DMS114 treated with DMSO at 0.1 percent for 48 hours (cell line): ENCODE measurements around the gene CIAO1.
"Not testable (repeated sequence)": the region's sequence is repeated elsewhere in the genome, so short reads cannot be mapped to it uniquely, and the experiment has no call there.

Experiments used
- DNase-seq: peaks from one replicate; lab custom pipeline; 2025; ENCODE audit not compliant: unreplicated experiment; lab: John Stamatoyannopoulos, UW

CIAO1 gene

DNA sequence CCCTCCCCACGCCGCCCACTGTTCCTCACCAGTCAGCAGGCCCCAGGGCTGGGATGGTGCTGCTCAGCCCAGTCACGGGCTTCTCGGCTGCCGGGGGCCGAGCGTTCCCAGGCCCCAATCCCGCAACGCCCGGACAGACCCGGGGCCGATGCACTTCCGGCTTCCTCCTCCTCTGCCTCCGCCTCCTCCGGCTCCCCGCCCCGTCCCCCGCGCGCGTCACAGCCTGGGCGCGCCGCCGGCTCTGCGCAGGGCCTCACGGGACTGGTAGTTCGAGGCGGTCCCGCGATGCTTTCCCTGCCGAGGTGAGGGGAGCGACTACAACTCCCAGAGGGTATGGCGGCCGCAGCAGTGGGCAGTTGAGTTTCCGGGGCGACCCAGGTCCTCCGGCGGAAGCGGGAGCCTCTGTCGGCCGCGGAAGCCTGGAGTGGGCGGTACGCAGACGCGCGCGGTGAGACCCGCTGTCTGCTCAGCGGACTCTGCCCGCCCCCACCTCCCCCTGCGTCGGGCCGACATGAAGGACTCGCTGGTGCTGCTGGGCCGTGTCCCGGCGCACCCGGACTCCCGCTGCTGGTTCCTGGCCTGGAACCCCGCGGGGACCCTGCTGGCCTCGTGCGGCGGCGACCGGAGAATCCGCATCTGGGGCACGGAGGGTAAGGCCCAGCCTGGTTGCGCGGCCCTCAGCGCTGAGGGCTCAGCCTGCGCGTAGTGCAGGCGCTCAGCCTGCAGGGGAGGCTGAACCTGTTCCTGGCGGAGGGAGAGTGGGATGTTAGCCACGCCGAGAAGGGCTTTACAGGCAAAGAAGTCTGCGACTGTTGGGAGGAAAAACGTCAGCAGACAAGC is at the start of gene CIAO1, which contains the start of gene TMEM127:
TSS of gene CIAO1 (plus strand) at position 386 of the 840 bp plus-strand sequence. CDS start at position 512, 126 bp downstream.
TSS of gene TMEM127 (minus strand) at position 158 of the 840 bp plus-strand sequence. CDS start 616 bp downstream, outside the sequence.
- peak; percentile 96 for DNase-seq

DNA sequence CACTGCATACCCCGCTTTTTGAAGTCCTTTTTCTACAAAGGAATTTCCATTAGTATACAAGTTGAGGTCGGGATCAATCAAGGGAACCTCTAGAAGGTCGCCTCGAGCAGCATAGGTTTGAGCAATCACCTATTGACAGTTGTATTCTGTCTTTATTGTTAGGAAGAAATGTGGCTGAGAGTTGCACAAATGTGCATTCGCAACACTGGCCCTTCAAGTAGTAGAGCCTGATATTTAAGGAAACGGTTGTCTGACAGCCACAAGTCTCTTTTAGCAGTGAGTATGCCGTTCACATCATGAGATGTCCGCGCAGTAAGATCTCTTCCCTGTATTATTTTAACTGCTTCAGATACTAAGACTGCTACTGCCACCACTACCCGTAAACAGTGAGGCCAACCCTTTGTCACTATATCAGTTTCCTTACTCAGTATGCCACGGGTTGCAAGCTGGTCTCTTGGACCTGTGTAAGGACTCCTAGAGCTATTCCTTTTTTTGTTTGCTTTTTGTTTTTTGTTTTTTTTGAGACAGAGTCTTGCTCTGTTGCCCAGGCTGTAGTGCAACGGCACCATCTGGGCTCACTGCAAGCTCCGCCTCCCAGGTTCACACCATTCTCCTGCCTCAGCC is 47.4 kb upstream of the CIAO1 start:
- DNase-seq, result no peak

DNA sequence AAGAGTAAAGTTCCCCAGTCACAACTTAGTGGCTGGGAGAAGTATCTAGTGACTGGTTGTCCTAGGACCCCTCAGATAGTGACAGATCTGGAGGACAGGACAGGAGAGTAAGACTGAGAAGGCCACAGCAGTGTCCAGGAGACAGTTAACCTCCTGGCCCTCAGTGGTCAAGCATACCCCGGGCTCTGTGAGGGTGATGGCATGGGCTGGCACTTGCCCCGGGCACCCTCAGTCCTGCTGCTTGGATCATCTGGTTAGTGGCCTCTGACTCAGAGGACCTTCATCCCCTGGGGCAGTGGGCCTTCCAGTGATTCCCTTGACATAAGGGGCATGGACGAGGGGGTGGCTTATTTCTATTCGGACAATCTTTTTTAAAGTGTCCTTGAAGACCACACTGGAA is 46.1 kb upstream of the CIAO1 start:
- DNase-seq, result not testable (repeated sequence)

DNA sequence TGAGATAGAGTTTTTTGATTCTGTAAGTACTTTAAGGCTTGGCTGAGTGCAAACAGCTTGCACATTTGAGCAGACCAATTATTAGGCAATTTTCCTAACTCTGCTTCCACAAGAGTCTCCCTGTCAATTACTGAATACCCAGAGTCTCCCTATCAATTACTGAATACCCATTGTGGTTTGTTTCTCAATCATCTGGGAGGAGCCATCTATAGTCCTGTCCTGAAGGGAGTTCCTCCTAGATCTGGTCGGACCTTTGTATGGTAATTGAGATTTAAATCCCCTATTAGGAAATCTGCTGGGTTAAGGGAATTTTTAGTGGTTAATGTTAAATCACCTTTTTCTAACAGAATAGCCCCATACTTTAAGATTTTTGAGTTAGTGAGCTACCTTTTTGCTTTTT is 44.9 kb upstream of the CIAO1 start:
- not testable (repeated sequence) for DNase-seq

DNA sequence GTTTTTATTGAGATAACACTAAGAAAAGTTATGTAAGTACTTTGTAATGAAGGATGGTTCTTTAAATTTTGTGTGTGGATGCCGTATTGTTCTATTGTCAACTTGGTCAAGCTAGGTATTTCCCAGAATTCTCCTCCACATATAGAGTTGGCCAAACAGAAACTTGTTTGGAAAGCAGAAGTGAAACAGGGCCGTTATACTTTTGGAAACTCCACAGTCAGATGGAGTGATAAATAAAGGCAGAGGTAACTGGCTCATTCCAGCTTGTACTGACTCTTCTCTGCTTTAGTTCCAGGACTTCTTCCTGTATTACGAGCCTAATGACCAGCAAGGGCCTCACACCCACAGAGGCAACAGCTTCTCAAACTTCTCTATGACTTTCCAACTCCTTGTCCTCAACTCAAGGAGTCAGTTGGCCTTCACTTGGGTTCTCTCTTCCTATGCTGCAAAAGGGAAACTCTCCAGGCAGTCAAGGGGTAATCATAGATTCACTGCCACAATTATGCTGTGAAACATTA is 41.0 kb upstream of the CIAO1 start:
- DNase-seq, result no peak

DNA sequence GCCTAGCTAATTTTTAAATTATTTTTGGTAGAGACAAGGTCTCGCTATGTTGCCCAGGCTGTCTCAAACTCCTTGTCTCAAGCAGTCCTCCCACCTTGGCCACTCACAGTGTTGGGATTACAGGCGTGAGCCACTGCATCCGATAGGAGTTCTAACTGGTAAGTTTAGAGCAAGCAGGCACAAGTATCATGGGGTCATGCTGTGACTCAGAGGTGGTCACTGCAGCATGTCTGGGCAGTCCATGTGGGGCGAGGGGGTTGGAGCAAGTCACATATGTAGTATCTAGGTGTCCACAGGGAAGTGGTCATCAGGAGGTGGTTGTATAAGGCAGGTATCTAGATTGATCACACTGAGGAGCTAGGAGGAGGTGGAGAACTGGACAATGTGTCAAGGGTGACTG is 34.7 kb upstream of the CIAO1 start:
- DNase-seq, result no peak

DNA sequence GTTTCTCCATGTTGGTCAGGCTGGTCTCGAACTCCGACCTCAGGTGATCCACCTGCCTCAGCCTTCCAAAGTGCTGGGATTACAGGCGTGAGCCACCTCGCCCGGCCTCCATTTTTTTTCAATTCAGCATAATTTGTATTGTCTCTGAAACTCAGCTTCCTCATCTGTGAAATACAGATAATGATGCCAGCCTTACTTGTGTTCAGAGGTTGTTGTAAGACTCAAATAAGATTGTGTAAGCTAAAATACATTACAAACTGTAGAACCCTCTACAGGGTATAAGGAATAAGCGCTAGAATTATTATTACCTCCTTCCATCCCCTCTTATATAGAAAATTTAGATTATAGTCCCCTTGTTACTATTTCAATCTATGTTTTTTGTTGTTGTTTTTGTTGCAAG is 32.6 kb upstream of the CIAO1 start:
- DNase-seq, result no peak

DNA sequence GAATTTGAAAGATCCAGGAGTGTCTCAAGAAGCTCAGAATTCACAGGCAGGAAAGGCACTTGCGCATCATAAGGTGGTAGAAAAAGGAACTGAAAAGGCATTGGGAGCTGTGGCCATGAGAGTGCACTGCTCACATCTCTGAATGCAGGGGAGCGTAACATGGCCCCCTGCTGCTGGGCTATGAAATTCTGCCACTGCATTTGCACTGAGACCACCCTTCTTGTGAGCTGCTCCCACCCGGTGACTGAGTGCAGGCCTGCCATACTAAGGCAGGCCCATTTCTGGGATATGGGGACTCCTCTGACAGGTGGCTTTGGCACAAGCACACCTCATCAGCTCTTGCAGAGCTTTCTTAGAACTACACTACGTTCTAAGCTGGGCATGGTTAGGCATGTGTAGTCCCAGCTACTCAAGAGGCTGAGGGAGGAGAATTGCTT is 32.1 kb upstream of the CIAO1 start:
- DNase-seq, result no peak

DNA sequence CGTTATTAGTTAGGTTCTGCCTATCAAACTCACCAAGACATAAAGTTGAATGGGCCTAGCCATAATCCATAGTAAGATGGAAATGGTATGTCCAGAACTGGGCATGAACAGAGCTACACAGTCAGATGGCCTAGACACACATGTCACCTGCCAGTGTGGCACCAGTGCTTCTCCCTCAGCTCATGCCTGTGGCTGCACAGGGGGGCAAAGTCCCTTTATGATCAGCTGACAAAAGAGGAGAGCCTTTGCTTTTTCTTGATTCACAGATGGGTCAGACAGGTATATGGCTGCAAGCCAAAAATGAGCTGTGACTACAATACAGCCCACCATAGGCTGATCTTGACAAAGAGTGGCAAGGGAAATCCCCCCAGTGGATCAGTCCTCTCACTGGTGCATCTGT is 29.1 kb upstream of the CIAO1 start:
- DNase-seq, result no peak

DNA sequence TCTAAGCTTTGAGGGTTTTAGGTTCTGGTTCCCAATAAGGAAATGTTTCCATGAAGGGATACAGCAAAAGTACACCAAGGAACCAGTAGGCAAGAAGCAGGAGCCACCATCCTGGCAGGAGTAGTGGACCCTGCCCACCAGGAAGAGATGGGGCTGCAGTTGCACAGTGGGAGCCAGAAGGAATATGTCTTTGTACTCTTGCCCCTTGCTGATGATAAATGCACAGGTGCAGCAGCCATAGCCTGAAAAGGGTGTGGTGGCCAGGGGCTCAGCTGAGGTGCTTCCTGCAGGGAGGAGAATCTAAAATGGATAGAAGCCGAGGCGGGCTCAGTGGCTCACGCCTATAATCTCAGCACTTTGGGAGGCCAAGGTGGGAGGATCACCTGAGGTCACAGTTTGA is 27.8 kb upstream of the CIAO1 start:
- DNase-seq, result no peak

DNA sequence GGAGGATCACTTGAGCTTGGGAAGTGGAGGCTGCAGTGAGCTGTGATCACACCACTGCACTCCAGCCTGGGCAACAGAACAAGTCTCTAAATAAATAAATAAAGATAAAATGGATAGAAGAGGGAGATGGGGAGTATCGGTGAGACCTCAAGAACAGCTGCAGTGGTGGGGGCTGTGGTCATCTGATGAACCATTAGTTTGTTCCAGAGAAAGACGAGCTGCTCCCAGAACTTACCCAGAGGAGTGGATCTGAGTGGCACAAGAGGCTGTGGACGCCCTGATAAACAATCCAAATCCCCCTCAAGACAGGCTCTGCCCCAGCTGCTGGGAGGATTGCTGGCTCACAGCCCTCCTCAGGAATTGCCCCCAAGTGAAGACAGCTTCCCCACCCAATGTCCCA is 26.9 kb upstream of the CIAO1 start:
- DNase-seq, result no peak

DNA sequence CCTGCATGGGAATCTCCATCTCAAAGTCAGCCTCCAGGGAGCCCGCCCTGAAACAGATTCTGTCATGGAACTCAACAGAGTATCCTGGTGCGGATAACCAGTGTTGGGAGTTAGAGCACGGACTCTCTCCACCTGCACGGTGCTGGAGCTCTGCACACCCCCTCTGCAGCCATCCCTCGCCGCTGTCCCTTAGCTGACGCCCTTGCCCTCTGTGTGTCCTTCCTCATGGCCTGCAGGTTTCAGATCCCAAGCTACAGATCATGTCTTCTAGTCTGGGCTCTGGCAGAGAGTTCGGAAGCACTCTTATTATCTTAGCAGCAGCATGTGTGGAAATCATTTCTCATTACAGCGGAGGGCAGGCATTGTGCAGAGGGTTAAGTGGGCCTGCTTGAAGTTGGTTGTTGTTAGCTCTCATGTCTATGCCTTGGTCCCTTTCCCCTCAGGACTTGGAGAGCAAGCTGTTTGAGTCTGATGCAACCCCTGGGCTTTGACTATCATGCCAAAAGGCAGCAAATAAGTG is 26.2 kb upstream of the CIAO1 start:
- DNase-seq, result no peak

DNA sequence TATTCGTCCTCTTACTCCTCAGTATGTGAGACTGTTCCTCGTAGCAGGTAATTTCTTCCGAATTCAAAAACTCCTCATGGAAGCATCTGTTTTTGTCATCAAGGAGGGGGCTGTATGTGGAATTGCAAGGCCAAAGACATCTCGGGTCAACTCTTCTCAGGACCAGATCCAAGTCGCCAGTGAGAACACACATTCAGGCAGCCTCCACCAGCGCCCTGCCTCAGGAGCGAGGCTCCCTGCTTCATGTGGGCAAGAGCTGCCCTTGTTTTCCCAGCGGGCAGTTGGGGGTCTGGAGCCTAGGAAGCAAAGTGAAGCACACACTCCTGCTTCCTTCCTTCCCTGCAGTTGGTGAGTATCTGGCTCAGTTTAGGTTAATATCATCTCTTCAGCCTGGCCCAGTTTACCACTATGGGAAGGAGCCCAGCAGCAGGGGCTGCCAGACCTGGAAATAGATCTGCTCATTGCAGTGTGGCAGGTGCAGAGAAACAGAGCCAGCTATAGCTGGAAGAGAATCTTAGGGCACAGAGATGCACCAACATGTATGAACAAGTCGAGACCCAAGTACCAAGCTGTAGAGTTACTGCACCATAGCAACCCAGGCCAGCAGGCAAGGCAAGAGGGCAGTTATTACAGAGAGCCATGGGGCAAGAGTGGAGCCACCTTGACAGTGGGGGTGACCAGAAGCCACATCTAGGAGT is 25.5 kb upstream of the CIAO1 start:
- DNase-seq, result no peak

DNA sequence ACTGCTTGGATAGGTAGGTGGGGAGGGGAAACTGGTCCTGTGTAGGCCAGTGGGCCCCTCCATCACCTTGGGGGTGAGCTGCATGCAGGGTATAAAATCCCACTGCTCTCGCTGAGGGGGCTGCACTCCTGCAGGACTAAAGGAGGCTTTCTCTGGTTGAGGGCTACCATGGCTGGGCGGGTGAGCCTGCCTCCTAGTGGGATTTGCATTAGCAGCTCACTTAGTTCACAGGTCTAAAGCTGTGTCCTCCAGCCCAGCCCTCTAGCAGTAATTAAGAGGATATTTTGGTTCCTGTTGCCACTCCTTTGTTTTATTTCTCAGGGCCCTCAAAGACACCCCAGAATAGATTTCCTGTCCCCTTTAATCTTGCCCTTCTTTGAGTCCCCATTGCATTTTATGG is 24.8 kb upstream of the CIAO1 start:
- DNase-seq, result no peak

DNA sequence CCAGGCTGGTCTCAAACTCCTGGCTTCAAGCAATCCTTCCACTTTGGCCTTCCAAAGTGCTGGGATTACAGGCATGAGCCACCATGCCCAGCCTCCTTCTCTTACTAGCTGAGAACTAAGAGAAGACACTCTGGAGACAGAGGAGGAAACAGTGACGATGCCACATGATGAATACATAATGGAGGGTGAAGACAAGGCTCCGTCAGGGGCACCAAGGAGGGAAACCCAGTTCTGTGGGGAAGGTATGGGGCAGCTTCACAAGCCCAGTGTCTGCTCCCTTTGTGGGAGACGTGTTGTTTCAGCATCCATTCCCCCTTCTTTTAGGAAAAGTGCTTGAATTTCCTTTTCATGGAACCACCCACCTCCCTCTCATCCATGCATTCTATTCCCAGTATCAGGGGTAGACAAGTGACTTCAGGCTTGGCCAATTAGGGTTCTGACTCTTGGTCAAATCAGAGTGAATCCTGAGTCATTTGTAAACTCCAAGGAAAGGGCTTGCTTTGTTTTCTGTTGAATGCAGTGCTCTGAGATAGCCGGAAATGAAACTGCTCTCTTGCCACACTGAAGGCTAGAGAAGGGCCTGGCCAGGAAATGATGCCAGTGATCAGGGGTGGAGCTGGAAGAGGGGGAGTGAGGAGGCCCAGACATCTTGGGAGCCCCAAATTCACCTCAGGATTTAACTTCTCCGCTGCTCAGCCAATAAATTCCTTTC is 24.0 kb upstream of the CIAO1 start:
- no peak for DNase-seq

DNA sequence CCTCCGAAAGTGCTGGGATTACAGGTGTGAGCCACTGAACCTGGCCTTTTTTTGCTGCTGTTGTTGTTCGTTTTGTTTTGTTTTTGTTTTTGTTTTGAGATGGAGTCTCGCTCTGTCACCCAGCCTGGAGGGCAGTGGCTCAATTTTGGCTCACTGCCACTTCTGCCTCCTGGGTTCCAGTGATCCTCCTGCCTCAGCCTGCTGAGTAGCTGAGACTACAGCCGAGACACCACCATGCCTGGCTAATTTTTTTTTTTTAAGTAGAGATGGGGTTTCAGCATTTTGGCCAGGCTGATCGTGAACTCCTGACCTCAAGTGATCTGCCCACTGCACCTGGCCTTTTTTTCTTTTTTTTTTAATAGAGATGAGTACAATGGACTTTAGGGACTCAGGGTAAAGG is 22.2 kb upstream of the CIAO1 start:
- DNase-seq, result no peak

DNA sequence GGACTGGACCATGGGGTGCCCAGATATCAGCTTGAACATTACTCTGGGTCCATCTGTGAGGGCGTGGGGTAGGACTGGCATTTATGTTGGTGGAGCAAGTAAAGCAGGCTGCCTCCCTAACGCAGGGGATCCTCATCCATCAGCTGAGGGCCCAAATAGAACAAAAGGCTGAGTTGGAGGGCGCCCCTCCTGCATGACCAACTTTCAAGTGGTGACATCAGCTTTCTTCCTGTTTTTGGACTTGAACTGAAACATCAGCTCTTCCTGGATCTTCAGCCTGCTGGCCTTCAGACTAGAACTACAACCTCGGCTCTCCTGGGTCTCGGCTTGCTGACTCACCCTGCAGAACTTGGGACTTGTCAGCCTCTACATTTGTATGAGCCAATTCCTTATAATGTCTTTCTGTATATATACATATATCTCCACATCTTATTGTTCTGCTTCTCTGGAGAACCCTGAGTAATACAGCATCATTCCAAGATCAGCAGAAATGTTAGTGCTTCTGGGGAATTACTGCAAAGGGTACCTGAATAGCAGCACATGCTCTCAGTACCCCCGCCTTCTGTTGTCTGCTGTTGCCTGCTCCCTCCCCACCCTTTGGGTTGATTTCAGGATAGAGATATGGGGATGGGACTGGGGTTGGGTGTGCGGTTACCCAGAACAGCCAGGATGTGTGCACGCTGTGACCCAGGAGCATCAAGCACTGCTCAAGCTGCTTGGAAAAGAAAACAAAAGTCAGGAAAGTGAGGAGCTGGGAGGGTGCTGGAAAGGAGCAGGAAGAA is 20.2 kb upstream of the CIAO1 start:
- no peak for DNase-seq

DNA sequence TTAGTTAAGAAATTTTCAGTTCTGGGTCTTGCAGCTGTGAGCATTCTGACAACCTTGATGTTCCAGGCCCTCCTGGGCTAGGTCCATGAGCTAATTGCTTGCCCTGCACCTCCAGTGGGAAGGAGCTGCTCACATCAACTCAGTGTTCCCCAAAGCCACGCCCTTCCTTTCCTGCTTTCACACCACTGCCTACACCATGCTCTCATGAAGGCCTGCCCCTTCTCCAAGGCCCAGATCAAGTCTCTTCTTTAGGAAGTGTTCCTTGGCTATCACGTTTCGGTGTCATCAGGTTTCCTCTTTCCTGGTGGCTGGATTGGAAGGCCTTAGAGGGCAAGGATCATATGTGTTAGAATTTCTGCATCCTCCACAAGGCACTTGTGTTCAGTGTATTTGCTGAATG is 19.0 kb upstream of the CIAO1 start:
- no peak for DNase-seq

DNA sequence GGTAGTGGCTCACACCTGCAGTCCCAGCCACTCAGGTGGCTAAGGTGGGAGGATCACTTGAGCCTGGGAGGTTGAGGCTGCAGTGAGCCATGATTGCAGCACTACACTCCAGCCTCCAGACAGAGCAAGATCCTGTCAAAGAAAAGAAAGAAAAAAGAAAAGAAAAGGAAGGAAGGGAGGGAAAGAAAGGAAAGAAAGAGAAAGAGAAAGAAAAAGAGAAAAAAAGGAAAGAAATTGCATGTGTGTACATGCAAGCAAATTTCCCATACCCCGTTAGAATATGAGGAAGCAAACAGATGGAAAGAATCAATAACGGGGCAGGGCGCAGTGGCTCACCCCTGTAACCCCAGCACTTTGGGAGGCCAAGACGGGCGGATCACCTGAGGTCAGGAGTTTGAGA is 18.1 kb upstream of the CIAO1 start:
- DNase-seq, result no peak

DNA sequence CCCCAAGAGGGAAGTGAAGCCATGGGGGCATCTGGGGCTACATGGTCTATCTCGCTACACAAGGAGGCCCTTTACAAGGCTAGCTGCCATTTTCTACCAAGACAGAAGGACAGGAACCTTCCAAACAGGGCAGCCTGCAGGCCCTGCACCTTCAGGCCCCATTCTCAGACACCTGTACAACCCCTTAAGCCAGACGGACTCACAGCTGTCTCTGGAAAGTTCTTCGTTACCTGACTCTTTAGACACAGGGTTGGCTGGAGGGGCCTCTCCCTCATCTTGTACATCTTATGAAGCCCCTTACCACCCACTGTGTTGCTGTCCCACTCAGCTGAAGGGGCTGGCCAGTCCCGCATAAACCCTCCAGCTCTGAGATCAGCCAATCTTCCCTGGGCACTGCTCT is 17.4 kb upstream of the CIAO1 start:
- DNase-seq, result no peak
